HEK293T (cell line): ENCODE data around the gene NR6A1.

Experiments
- CTCF ChIA-PET: fragments of 350-600 bp; formaldehyde crosslinking; extraction: SDS; loops from one replicate; lab custom pipeline; 2021; ENCODE audit warnings: antibody characterized with exemption, inconsistent platforms; lab: Yijun Ruan, JAX
- POLR2A ChIA-PET: fragments of 350-600 bp; formaldehyde crosslinking; extraction: SDS; loops from one replicate; lab custom pipeline; 2020; ENCODE audit warnings: antibody characterized with exemption, inconsistent platforms; lab: Yijun Ruan, JAX
- DNase-seq: peaks from one replicate; pipeline ENCODE4 v3.0.0; 2012; ENCODE audit warnings: mixed read lengths; ENCODE audit errors: extremely low spot score
- ARNT ChIP-seq: fragments of 450-650 bp; IDR thresholded peaks from 2 replicates; pipeline ENCODE4 v1.6.1; 2017; ENCODE audit warnings: mild to moderate bottlenecking
- BHLHE40 ChIP-seq: fragments of 450-650 bp; IDR thresholded peaks from 2 replicates; pipeline ENCODE4 v1.6.1; 2016; ENCODE audit warnings: mild to moderate bottlenecking, moderate library complexity, borderline replicate concordance
- CTBP1 ChIP-seq: fragments of 450-650 bp; IDR thresholded peaks from 2 replicates; pipeline ENCODE4 v1.6.1; 2016; ENCODE audit warnings: borderline replicate concordance
- ELF4 ChIP-seq: fragments of 450-650 bp; IDR thresholded peaks from 2 replicates; pipeline ENCODE4 v1.6.1; 2017; ENCODE audit warnings: antibody characterized with exemption
- FOXA1 ChIP-seq: fragments of 450-650 bp; IDR thresholded peaks from 2 replicates; pipeline ENCODE4 v1.6.1; 2016; ENCODE audit warnings: mild to moderate bottlenecking
- FOXK2 ChIP-seq: fragments of 450-650 bp; IDR thresholded peaks from 2 replicates; pipeline ENCODE4 v1.6.1; 2016; ENCODE audit warnings: mild to moderate bottlenecking
- FOXM1 ChIP-seq: fragments of 450-650 bp; IDR thresholded peaks from 2 replicates; pipeline ENCODE4 v1.6.1; 2017; ENCODE audit warnings: mild to moderate bottlenecking, borderline replicate concordance
- HDGF ChIP-seq: fragments of 450-650 bp; IDR thresholded peaks from 2 replicates; pipeline ENCODE4 v1.6.1; 2017; ENCODE audit warnings: antibody characterized with exemption, borderline replicate concordance
- L3MBTL2 ChIP-seq: fragments of 450-650 bp; conservative IDR thresholded peaks from 2 replicates; pipeline ENCODE4 v1.6.1; 2016; ENCODE audit warnings: mild to moderate bottlenecking
- LEF1 ChIP-seq: fragments of 450-650 bp; IDR thresholded peaks from 2 replicates; pipeline ENCODE4 v1.6.1; 2017; ENCODE audit warnings: mild to moderate bottlenecking, borderline replicate concordance
- NFRKB ChIP-seq: fragments of 450-650 bp; IDR thresholded peaks from 2 replicates; pipeline ENCODE4 v1.6.1; 2016; ENCODE audit warnings: mild to moderate bottlenecking, moderate library complexity
- PKNOX1 ChIP-seq: fragments of 450-650 bp; IDR thresholded peaks from 2 replicates; pipeline ENCODE4 v1.6.1; 2016
- SP1 ChIP-seq: fragments of 450-650 bp; IDR thresholded peaks from 2 replicates; pipeline ENCODE4 v1.6.1; 2017
- SUZ12 ChIP-seq: fragments of 450-650 bp; IDR thresholded peaks from 2 replicates; pipeline ENCODE4 v1.6.1; 2016; ENCODE audit warnings: mild to moderate bottlenecking
- TARDBP ChIP-seq: fragments of 450-650 bp; IDR thresholded peaks from 2 replicates; pipeline ENCODE4 v1.6.1; 2016
- ZNF384 ChIP-seq: fragments of 450-650 bp; IDR thresholded peaks from 2 replicates; pipeline ENCODE4 v1.6.1; 2016

Gene NR6A1

DNA sequence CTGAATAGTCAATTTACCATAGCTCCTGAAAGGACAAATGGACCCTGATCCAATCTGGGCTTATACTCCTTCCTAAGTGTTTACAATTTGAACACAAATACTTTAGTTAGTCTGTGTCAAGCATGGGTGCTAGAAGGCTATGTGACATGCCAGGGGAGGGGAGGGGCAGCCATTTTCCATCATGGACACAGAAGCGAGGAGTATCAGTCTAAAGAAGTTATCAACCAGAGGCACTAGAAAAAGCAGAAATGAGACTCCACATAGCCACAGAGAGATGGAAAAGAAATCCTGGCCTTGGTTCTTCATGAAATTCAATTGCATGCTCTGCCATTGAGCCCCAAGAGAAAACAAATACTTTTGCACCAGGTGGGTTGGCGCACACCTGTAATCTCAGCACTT, 61.8 kb downstream of the NR6A1 start:
- DNase-seq, result no peak
- POLR2A ChIA-PET, result no interaction called here
- CTCF ChIA-PET, result interaction anchor here (1.2 kb wide), 1 partner anchor 35 kb away, joined by 5 read pairs; no protein-coding TSS in a partner anchor
- no peak for TF ChIP-seq ZNF384

GRCh38 chr9:124708633-124709291, 62.3 kb downstream of the NR6A1 start:
- ChIA-PET CTCF (interaction anchor here (1.2 kb wide), 1 partner anchor 36 kb away, joined by 5 read pairs; no protein-coding TSS in a partner anchor), POLR2A (interaction anchor here (1.4 kb wide), 1 partner anchor 50 kb away, joined by 6 read pairs; no protein-coding TSS in a partner anchor)
- no peak for DNase-seq
- TF ChIP-seq PKNOX1 (no peak), CTBP1 (no peak), HDGF (no peak), ELF4 (no peak), SUZ12 (no peak), L3MBTL2 (no peak), FOXK2 (no peak), FOXA1 (no peak), ARNT (no peak), SP1 (no peak), TARDBP (no peak), BHLHE40 (no peak), FOXM1 (no peak), LEF1 (no peak), ZNF384 (no peak), NFRKB (no peak)

DNA sequence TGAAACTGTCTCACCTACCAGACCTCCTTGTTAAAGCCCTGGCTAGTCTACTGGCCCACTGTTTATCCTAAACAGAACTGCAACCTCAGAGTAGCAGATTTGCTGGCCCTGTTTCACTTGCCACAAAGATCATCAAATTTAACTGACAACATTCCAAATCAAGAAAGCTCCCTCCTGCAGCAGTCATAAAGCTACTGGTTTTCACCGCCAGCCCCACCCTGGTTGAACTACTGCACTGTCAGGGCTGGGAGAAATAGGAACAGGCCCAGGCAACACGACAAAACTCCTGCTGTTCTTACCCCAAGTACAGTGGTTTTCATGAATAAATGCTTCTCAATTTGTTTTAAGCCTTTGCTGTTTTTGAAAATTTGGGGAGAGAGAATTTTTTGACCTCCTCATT, 63.0 kb downstream of the NR6A1 start:
- no peak for TF ChIP-seq PKNOX1
- TF ChIP-seq FOXM1, result no peak
- no peak for TF ChIP-seq ARNT
- TF ChIP-seq HDGF, result no peak
- no peak for TF ChIP-seq ELF4
- no peak for TF ChIP-seq TARDBP
- no peak for TF ChIP-seq FOXK2
- no peak for TF ChIP-seq L3MBTL2
- no peak for TF ChIP-seq SP1
- no peak for TF ChIP-seq ZNF384
- no peak for TF ChIP-seq FOXA1
- TF ChIP-seq NFRKB, result no peak
- TF ChIP-seq BHLHE40, result no peak
- TF ChIP-seq LEF1, result no peak
- TF ChIP-seq SUZ12, result no peak
- CTCF ChIA-PET, result interaction anchor here (1.1 kb wide), 1 partner anchor 156 kb away, joined by 3 read pairs; no protein-coding TSS in a partner anchor
- POLR2A ChIA-PET, result interaction anchor here (1.4 kb wide), 1 partner anchor 49 kb away, joined by 6 read pairs; no protein-coding TSS in a partner anchor

DNA sequence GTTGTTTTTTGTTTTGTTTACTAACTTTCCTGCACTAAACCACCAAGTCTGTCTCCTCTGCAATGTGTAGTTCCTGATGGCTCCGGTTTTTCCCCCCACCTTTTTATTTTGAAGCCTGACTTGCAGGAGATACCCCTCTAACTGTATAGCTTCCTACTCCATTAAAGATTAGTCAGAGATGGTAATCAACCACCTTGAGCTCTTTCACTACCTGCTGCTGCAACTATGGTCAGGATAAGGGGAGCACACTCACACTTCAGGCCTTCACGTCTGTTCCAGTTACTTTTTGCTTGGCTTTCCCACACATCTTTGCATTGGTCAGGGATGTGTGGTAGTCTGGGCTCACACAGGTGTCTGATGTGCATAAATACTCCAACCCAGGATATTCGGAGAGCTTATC, 63.4 kb downstream of the NR6A1 start:
- ChIA-PET CTCF (interaction anchor here (1.1 kb wide), 1 partner anchor 156 kb away, joined by 3 read pairs; no protein-coding TSS in a partner anchor), POLR2A (interaction anchor here (1.4 kb wide), 1 partner anchor 49 kb away, joined by 6 read pairs; no protein-coding TSS in a partner anchor)
- no peak for DNase-seq
- TF ChIP-seq HDGF (no peak), SUZ12 (no peak), ZNF384 (no peak), PKNOX1 (no peak), BHLHE40 (no peak), TARDBP (no peak), ARNT (no peak), SP1 (no peak), L3MBTL2 (no peak), FOXA1 (no peak), CTBP1 (no peak)

More for the DNA sequence above, 63.0 kb downstream of the NR6A1 start:
- DNase-seq, result no peak

- ChIA-PET POLR2A (no interaction called here), CTCF (no interaction called here)
- DNase-seq, result no peak
- TF ChIP-seq BHLHE40 (no peak), NFRKB (no peak), CTBP1 (no peak), SUZ12 (no peak), FOXA1 (no peak), HDGF (no peak), FOXK2 (no peak), ELF4 (no peak)
Observed at GRCh38 chr9:124706685-124707084, 64.4 kb downstream of the NR6A1 start.

DNA sequence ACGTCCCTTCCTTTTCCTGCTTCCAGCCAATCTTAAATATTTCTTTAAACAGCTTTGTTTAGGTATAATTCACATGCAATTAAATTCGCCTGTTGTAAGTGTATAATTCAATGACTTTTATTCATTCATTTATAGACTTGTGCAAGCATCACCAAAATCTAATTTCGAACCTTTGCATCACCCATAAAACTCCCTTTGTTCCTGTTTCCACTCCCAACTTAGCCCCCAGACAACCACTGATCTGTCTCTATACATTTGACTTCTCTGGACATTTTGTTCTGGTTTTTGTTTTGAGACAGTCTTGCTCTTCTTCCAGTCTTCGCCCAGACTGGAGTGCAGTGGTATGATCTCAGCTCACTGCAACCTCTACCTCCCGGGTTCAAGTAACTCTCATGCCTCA, 71.5 kb downstream of the NR6A1 start:
- ChIA-PET POLR2A (interaction anchor here (0.6 kb wide), 1 partner anchor 65 kb away, joined by 3 read pairs; no protein-coding TSS in a partner anchor), CTCF (no interaction called here)
- TF ChIP-seq FOXA1, result no peak
- DNase-seq, result no peak
